OCI-LY1 (cell line): ENCODE data around the gene SNTB2.

Experiments used
- H2AFZ ChIP-seq: fragments of 200-600 bp; sonication (generic), shearing (Covaris generic); 2 replicates; pipeline ENCODE4 v1.6.0; 2014; ENCODE audit warnings: antibody characterized with exemption, mild to moderate bottlenecking, low read length
- H3F3A ChIP-seq: fragments of 200-600 bp; sonication (generic), shearing (Covaris generic); 2 replicates; pipeline ENCODE4 v1.6.0; 2014; ENCODE audit warnings: mild to moderate bottlenecking, antibody characterized with exemption, low read length, moderate library complexity; ENCODE audit not compliant: insufficient read depth
- H3K27ac ChIP-seq: fragments of 200-600 bp; sonication (generic); 2 replicates; pipeline ENCODE4 v1.5.1; 2014; ENCODE audit warnings: low read length, mixed run types, mild to moderate bottlenecking, low read depth; ENCODE audit not compliant: poor library complexity, severe bottlenecking
- H3K27me3 ChIP-seq: fragments of 200-600 bp; sonication (generic); 2 replicates; pipeline ENCODE4 v1.6.0; 2014; ENCODE audit warnings: antibody characterized with exemption, mild to moderate bottlenecking, low read length, moderate library complexity; ENCODE audit not compliant: insufficient read depth
- H3K36me3 ChIP-seq: fragments of 200-600 bp; sonication (generic); 2 replicates; pipeline ENCODE4 v1.6.1; 2014; ENCODE audit warnings: mild to moderate bottlenecking, antibody characterized with exemption, low read length, moderate library complexity, mixed read lengths; ENCODE audit not compliant: insufficient read depth
- H3K4me1 ChIP-seq: fragments of 200-600 bp; sonication (generic); 2 replicates; pipeline ENCODE4 v1.5.1; 2014; ENCODE audit warnings: mild to moderate bottlenecking, low read length, moderate library complexity; ENCODE audit not compliant: insufficient read depth, severe bottlenecking
- H3K4me2 ChIP-seq: fragments of 200-600 bp; sonication (generic), shearing (Covaris generic); 2 replicates; pipeline ENCODE4 v1.6.1; 2014; ENCODE audit warnings: low read length
- H3K4me3 ChIP-seq: fragments of 200-600 bp; sonication (generic); 2 replicates; pipeline ENCODE4 v1.5.1; 2014; ENCODE audit warnings: low read length, low read depth, mild to moderate bottlenecking, mixed read lengths; ENCODE audit not compliant: poor library complexity, severe bottlenecking
- H3K79me2 ChIP-seq: fragments of 200-600 bp; shearing (Covaris generic); 2 replicates; pipeline ENCODE4 v1.6.1; 2016; ENCODE audit warnings: mixed run types, low read length, mixed read lengths; ENCODE audit not compliant: insufficient read depth
- H3K9ac ChIP-seq: fragments of 200-600 bp; sonication (generic), shearing (Covaris generic); 2 replicates; pipeline ENCODE4 v1.6.1; 2014; ENCODE audit warnings: mild to moderate bottlenecking, low read length, mixed read lengths
- H3K9me2 ChIP-seq: fragments of 200-600 bp; sonication (generic), shearing (Covaris generic); 2 replicates; pipeline ENCODE4 v1.6.1; 2014; ENCODE audit warnings: low read depth, mild to moderate bottlenecking, low read length, mixed read lengths
- H3K9me3 ChIP-seq: fragments of 200-600 bp; shearing (Covaris generic); 2 replicates; pipeline ENCODE4 v1.6.1; 2014; ENCODE audit warnings: low read length, mixed read lengths
- H4K20me1 ChIP-seq: fragments of 200-600 bp; sonication (generic), shearing (Covaris generic); 2 replicates; pipeline ENCODE4 v1.6.0; 2016; ENCODE audit warnings: mild to moderate bottlenecking, low read length; ENCODE audit not compliant: insufficient read depth
- EZH2 ChIP-seq: fragments of 200-600 bp; sonication (generic), shearing (Covaris generic); IDR thresholded peaks from 2 replicates; pipeline ENCODE4 v1.8.0; 2017; ENCODE audit warnings: borderline replicate concordance, mixed run types, mild to moderate bottlenecking, antibody characterized with exemption, low read length, moderate library complexity, mixed read lengths
- TF ChIP-seq, protein P1 (sequence below): fragments of 200-600 bp; sonication (generic), shearing (Covaris generic); IDR thresholded peaks from 2 replicates; pipeline ENCODE4 v1.5.1; 2017; ENCODE audit warnings: mild to moderate bottlenecking, antibody characterized with exemption, low read length, moderate library complexity, mixed read lengths

Gene SNTB2

DNA sequence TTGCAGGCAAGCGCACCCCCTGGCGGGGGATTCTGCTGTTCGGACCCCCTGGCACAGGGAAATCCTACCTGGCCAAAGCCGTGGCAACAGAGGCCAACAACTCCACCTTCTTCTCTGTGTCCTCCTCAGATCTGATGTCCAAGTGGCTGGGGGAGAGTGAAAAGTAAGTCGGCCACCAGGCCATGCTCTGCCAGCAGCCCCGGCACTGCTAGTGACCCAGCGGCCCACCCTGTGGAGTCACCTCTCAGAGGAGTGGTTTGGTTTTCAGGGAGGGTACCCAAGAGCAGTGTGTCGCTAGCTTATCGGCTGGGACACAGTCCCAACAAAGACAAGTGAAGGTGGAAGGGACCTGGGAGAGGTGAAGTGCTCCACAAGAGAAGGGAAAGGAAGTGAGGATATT, 132.4 kb downstream of the SNTB2 start:
- H3K9ac ChIP-seq: no peak overlapping the region
- H4K20me1 ChIP-seq: no peaks in the 10 kb centered on the region
- H3K36me3 ChIP-seq: peaks cover 91% of the 10 kb centered on the region
- no peaks in the 10 kb centered on the region for H3K9me3 ChIP-seq
- H3K79me2 ChIP-seq: no peaks in the 10 kb centered on the region
- no peaks in the 10 kb centered on the region for H3K4me1 ChIP-seq
- H3K27me3 ChIP-seq: no peaks in the 10 kb centered on the region
- H3F3A ChIP-seq: no peaks in the 10 kb centered on the region
- no peak overlapping the region for H3K27ac ChIP-seq
- no peak overlapping the region for H3K4me3 ChIP-seq
- TF ChIP-seq EZH2: no peak
- TF ChIP-seq, protein P1, sequence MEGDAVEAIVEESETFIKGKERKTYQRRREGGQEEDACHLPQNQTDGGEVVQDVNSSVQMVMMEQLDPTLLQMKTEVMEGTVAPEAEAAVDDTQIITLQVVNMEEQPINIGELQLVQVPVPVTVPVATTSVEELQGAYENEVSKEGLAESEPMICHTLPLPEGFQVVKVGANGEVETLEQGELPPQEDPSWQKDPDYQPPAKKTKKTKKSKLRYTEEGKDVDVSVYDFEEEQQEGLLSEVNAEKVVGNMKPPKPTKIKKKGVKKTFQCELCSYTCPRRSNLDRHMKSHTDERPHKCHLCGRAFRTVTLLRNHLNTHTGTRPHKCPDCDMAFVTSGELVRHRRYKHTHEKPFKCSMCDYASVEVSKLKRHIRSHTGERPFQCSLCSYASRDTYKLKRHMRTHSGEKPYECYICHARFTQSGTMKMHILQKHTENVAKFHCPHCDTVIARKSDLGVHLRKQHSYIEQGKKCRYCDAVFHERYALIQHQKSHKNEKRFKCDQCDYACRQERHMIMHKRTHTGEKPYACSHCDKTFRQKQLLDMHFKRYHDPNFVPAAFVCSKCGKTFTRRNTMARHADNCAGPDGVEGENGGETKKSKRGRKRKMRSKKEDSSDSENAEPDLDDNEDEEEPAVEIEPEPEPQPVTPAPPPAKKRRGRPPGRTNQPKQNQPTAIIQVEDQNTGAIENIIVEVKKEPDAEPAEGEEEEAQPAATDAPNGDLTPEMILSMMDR: no peak
- H3K9me2 ChIP-seq: no peaks in the 10 kb centered on the region
- no peak overlapping the region for H2AFZ ChIP-seq
- H3K4me2 ChIP-seq: no peak overlapping the region

DNA sequence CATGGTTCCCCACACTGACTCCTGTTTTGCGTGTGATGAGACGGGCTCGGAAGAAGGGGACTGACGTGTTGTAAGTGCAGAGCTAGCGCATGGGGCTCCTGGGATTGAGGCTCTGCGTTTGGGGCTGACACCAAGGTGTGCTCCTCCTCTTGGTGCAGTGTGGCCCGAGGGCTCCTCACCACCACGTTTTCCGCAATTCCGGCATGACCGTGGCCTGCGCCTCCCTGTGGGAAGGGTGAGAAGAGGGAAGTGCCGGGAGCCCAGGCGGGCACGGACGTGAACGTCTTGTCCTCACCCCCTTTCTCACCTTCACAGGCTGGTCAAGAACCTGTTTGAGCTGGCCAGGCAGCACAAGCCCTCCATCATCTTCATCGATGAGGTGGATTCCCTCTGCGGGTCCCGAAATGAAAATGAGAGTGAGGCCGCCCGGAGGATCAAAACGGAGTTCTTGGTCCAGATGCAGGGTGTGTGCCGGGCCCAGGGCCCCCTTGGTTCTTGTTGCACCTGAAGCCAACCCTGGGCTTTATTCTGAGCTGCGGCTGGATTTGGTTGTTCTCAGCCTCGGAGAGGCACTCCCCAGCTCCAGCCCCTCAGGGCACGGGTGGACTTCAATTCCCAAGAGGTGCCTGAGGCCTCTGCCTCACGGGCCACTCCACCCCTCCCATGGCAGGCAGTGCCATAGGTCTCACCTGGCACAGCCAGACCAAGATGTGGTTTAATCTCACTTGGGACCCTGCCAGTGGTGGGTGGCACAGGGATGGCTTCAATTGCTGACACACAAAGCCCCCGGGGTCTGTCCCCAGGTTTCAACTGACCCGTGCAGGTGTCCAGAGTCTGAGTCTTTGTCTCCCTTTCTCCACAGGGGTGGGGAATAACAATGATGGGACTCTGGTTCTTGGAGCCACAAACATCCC, 133.1 kb downstream of the SNTB2 start:
- Histone ChIP-seq H3K4me2 (no peak overlapping the region), H3K36me3 (peaks cover 94% of the 10 kb centered on the region)

DNA sequence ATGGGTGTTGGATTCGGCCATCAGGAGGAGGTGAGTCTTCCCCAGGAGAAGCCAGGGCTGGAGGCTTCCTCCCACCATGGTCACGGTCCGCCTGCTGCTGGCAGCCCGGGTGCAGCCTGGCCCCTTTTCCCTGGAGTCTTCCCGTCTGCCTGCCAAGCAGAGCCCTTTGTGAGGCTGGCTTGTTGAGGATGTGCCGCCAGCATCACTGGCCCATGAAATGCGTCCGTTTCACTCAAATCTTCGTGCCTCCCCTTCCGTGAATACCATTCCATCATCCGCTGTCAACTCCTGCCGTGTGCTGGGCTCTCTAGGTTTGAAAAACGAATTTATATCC, 133.7 kb downstream of the SNTB2 start:
- TF ChIP-seq, protein P1: no peak
- TF ChIP-seq EZH2: no peak
- Histone ChIP-seq H3F3A (no peaks in the 10 kb centered on the region), H3K9ac (no peak overlapping the region), H3K27me3 (no peaks in the 10 kb centered on the region), H3K36me3 (peaks cover 95% of the 10 kb centered on the region), H4K20me1 (no peaks in the 10 kb centered on the region), H2AFZ (no peak overlapping the region), H3K4me2 (no peak overlapping the region), H3K9me2 (no peaks in the 10 kb centered on the region), H3K79me2 (peaks cover 8% of the 10 kb centered on the region), H3K9me3 (no peaks in the 10 kb centered on the region), H3K4me1 (peaks cover under 1% of the 10 kb centered on the region), H3K27ac (no peak overlapping the region), H3K4me3 (no peak overlapping the region)

More for the DNA sequence above, 133.1 kb downstream of the SNTB2 start:
- TF ChIP-seq, protein P1: no peak
- no peak for TF ChIP-seq EZH2
- Histone ChIP-seq H3K4me3 (no peak overlapping the region), H3K27me3 (no peaks in the 10 kb centered on the region), H2AFZ (no peak overlapping the region), H3K27ac (no peak overlapping the region), H3K4me1 (no peaks in the 10 kb centered on the region), H3F3A (no peaks in the 10 kb centered on the region), H3K79me2 (peaks cover 6% of the 10 kb centered on the region), H3K9ac (no peak overlapping the region), H3K9me2 (no peaks in the 10 kb centered on the region), H3K9me3 (no peaks in the 10 kb centered on the region), H4K20me1 (no peaks in the 10 kb centered on the region)
